HepG2 (cell line): ENCODE results near the gene NAA25. TPM values are rescaled to one million over a fixed set of nuclear protein-coding genes. Genes with fewer than 3 reads are reported as not detected.

Experiments
- ATF7 ChIP-seq, 2 experiments: fragments of 450-650 bp in 1 of 2; sonication (generic) in 1 of 2; formaldehyde crosslinking in 1 of 2; IDR thresholded peaks; 2 replicates each; pipeline versions ENCODE4 v1.4.0 to v1.6.1; 2016 to 2020; ENCODE audit warnings: antibody characterized with exemption in 1 of 2, mild to moderate bottlenecking in 1 of 2, missing genetic modification reagents in 1 of 2
- CENPX ChIP-seq: sonication (generic); formaldehyde crosslinking; IDR thresholded peaks from 2 replicates; pipeline ENCODE4 v1.9.0; 2021; ENCODE audit warnings: mild to moderate bottlenecking, missing genetic modification reagents, moderate library complexity
- MTERF4 ChIP-seq: sonication (generic); formaldehyde crosslinking; IDR thresholded peaks from 2 replicates; pipeline ENCODE4 v1.8.0; 2023; ENCODE audit warnings: mild to moderate bottlenecking, missing genetic modification reagents
- MYC ChIP-seq: sonication (generic); formaldehyde crosslinking; IDR thresholded peaks from 2 replicates; pipeline ENCODE4 v1.9.0; 2021; ENCODE audit warnings: missing genetic modification reagents, borderline replicate concordance
- MYNN ChIP-seq: sonication (generic); formaldehyde crosslinking; IDR thresholded peaks from 2 replicates; pipeline ENCODE4 v1.4.0; 2020; ENCODE audit warnings: mild to moderate bottlenecking, low read depth, missing genetic modification reagents
- SNAPC4 ChIP-seq: sonication (generic); formaldehyde crosslinking; IDR thresholded peaks from 2 replicates; pipeline ENCODE4 v1.4.0; 2020; ENCODE audit warnings: mild to moderate bottlenecking, missing genetic modification reagents
- TCF7L2 ChIP-seq: IDR thresholded peaks from 2 replicates; pipeline ENCODE4 v1.6.1; 2011; ENCODE audit warnings: mild to moderate bottlenecking, low read depth, low read length, moderate library complexity
- TFDP1 ChIP-seq: IDR thresholded peaks from 2 replicates; pipeline ENCODE4 v1.6.1; 2016; ENCODE audit warnings: missing compliant biosample characterization, missing genetic modification reagents, borderline replicate concordance
- ZNF143 ChIP-seq: sonication (generic); formaldehyde crosslinking; IDR thresholded peaks from 2 replicates; pipeline ENCODE4 v1.4.0; 2020; ENCODE audit warnings: missing genetic modification reagents
- ZNF264 ChIP-seq: sonication (generic); formaldehyde crosslinking; IDR thresholded peaks from 2 replicates; pipeline ENCODE4 v1.4.0; 2020; ENCODE audit warnings: missing genetic modification reagents
- ZNF432 ChIP-seq: sonication (generic); formaldehyde crosslinking; IDR thresholded peaks from 2 replicates; pipeline ENCODE4 v1.5.0; 2020; ENCODE audit warnings: missing genetic modification reagents, mild to moderate bottlenecking, borderline replicate concordance
- ZNF713 ChIP-seq: sonication (generic); formaldehyde crosslinking; IDR thresholded peaks from 2 replicates; pipeline ENCODE4 v1.4.0; 2020; ENCODE audit warnings: mild to moderate bottlenecking, missing genetic modification reagents
- ZNF766 ChIP-seq: sonication (generic); formaldehyde crosslinking; IDR thresholded peaks from 2 replicates; pipeline ENCODE4 v1.5.0; 2020; ENCODE audit warnings: missing genetic modification reagents, borderline replicate concordance
- polyA plus RNA-seq, 8 experiments: library from polyadenylated mRNA; depleted of rRNA in 3 of 8; stranded (reverse) in 7 of 8; unstranded in 1 of 8; fragments of >200 nt; fragmentation: Illumina TruSeq in 4 of 8; extraction: Trizol in 4 of 8; gene quantifications; 2 replicates each; pipeline versions ENCODE4 v1.2.1 to v1.2.3, GENCODE V29; 2011 to 2016; ENCODE audit warnings: low read depth in 4 of 8, missing spikeins in 1 of 8, mixed read lengths in 1 of 8; ENCODE audit not compliant: insufficient read depth in 1 of 8
- total RNA-seq, 5 experiments: library from RNA; depleted of rRNA; stranded (reverse); fragments of >200 nt; fragmentation: Illumina TruSeq; extraction: Trizol; gene quantifications; 2 replicates each; pipeline ENCODE4 v1.2.3, GENCODE V29; 2016; ENCODE audit warnings: low read depth in 1 of 5
- TF ChIP-seq, protein P1 (sequence below): sonication (generic); formaldehyde crosslinking; IDR thresholded peaks from 2 replicates; pipeline ENCODE4 v1.8.1; 2022; ENCODE audit warnings: mild to moderate bottlenecking, missing genetic modification reagents
- TF ChIP-seq, protein P2 (sequence below): sonication (generic); formaldehyde crosslinking; conservative IDR thresholded peaks from 2 replicates; pipeline ENCODE4 v1.8.0; 2022; ENCODE audit warnings: missing genetic modification reagents

The NAA25 gene
- total and polyA plus RNA-seq, 2 of the 13 experiments (the other 11 are each of a cell fraction or from before 2014, with no cell fraction given): 11.4 to 32.0 TPM

DNA sequence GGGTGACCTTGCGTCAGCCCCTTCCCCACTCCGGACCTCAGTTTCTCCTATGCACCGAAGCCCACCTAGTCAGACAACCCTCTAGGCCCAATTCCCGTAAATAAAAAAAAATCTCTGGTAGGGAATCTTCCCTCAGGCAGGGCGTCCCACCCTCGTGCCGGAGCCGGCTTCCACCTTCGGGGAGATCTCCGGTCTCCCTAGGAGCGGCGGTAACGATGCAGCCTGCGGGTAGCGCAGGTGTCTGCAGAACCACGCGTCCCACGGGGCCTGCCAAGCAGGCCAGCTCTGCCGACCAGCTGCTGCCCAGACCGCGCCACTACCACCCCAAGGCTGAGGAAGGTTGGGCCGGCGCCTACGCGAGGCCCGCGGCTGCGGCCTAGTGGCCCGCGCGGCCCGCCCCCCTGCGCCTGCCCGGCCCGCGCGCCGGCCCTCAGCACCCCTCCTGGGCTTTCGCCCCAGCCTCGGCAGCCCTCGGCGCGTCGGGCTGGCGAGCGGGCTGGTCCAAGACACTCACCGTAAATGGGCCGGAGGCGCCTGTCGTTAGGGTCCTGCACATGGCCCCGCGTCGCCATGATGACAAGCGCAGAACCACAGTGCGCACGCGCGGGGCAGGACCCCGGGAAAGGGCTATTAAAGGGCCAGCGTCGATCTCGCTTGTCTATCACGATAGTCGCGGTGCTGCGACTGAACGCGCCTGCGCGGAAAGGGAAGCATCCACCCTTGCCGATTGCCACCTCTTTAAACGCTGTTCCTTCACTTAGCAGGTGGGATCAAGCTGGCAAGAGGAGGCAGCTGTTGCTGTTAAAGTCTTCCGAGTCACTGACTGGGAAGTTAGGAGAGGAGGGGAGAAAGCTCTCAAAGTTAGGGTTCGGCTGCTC is at the start of gene NAA25 (continued):
- no peak for TF ChIP-seq SNAPC4 (CRISPR knock-in tag)
- peak; percentile 65; the same call in 1 of the 2 replicates for TF ChIP-seq TFDP1 (CRISPR knock-in tag)
- TF ChIP-seq ZNF143 (CRISPR knock-in tag): 0 out of 2 replicates have a peak, but pooled peaks have one; percentile 32
- peak; percentile 70; the same call in 1 of the 2 replicates for TF ChIP-seq MTERF4 (CRISPR knock-in tag)
- TF ChIP-seq, protein P1, sequence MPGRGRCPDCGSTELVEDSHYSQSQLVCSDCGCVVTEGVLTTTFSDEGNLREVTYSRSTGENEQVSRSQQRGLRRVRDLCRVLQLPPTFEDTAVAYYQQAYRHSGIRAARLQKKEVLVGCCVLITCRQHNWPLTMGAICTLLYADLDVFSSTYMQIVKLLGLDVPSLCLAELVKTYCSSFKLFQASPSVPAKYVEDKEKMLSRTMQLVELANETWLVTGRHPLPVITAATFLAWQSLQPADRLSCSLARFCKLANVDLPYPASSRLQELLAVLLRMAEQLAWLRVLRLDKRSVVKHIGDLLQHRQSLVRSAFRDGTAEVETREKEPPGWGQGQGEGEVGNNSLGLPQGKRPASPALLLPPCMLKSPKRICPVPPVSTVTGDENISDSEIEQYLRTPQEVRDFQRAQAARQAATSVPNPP (CRISPR knock-in tag): no peak
- TF ChIP-seq TCF7L2: no peak
- no peak for TF ChIP-seq ATF7 (IDR thresholded peaks at IDR 0.05)
- TF ChIP-seq ATF7 (CRISPR knock-in tag; IDR thresholded peaks at IDR 0.05): no peak
- no peak for TF ChIP-seq CENPX (CRISPR knock-in tag)
- no peak for TF ChIP-seq ZNF713
- TF ChIP-seq ZNF766 (CRISPR knock-in tag): no peak
- TF ChIP-seq, protein P2, sequence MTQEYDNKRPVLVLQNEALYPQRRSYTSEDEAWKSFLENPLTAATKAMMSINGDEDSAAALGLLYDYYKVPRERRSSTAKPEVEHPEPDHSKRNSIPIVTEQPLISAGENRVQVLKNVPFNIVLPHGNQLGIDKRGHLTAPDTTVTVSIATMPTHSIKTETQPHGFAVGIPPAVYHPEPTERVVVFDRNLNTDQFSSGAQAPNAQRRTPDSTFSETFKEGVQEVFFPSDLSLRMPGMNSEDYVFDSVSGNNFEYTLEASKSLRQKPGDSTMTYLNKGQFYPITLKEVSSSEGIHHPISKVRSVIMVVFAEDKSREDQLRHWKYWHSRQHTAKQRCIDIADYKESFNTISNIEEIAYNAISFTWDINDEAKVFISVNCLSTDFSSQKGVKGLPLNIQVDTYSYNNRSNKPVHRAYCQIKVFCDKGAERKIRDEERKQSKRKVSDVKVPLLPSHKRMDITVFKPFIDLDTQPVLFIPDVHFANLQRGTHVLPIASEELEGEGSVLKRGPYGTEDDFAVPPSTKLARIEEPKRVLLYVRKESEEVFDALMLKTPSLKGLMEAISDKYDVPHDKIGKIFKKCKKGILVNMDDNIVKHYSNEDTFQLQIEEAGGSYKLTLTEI (CRISPR knock-in tag): no peak
- TF ChIP-seq MYC (CRISPR knock-in tag): peak; percentile 94
- TF ChIP-seq ZNF264: no peak
- TF ChIP-seq MYNN: no peak
- peak; percentile 76; the same call in 1 of the 2 replicates for TF ChIP-seq ZNF432 (CRISPR knock-in tag)
